ENCODE data around the gene COLQ. TPM values are rescaled to one million over a fixed set of nuclear protein-coding genes. Genes with fewer than 3 reads are reported as not detected.
"Not testable (repeated sequence)": the region's sequence is repeated elsewhere in the genome, so short reads cannot be mapped to it uniquely, and the experiment has no call there.

The COLQ gene
- total RNA-seq, 2 experiments from 2014 or later: 0.25 to 0.62 TPM

DNA sequence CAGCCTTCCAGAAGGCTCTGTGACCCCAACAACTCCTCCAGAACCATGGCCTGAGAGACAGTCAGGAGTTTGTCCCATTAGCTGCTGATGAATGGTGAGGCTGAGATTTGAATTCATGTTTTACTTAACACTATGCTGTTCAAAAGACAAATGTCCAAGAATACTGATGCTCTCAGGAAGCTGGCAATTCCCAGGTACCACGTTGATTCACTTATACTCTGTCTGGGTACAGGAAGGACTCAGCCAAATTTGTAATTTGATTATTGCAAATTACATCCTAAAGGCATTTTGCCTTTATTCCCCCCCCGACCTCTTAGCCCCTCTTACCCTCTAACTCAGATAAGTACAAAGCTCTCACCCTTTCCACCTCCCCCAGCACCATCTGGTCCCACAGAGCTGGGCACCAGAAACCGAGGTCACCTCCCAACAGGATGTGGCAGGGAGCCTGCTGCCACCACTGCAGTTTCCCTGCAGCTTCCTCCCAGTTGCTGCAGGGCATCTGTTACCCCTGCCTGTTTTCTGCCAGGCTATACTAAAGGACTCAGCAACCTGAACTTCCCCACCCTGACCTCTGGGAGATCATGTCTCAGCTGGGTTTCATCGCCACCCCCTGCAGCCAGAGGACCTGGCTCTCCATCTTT, 60.5 kb downstream of the COLQ start:
- CTCF ChIA-PET: interaction anchor here (0.8 to 1.7 kb wide), 2 partner anchors 25 to 258 kb away, joined by 3 to 5 read pairs; no protein-coding TSS in a partner anchor

DNA sequence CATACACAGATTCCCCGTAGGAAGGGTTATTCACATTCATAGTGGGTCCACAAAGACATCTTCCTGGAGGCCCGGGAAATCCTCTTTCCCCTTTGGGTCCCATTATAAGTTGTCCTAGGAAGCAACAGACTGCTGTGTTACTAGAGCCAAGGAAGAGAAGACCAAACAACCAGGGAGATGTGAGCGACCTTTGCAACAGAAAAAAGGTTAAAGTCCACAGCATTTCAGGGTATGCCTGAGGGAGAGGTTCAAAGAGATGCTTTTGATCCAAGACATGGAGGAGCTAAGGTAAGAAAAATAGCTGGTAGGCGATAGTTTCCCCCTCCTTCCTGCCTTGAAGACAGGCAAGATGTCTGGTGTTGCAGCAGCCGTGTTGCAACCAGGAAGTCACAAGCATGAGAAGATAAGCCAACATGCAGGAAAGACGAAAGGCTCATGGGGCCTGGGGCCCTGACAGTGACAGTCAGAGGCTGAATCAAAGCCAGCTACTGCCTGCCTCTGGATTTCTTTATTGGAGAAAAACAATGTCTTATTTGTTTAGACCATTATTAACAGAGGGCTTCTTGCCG, 63.2 kb downstream of the COLQ start:
- H3K27me3 Mint-ChIP-seq (ENCODE audit: low read depth): no peaks in the 10 kb centered on the region
- CTCF ChIA-PET: interaction anchor here (0.6 to 0.7 kb wide), 3 partner anchors 8 to 109 kb away, joined by 3 to 7 read pairs (median 4); no protein-coding TSS in a partner anchor
- intact Hi-C loops (cut with micrococcal nuclease): no loop called here
- H3K27ac Mint-ChIP-seq: no peak overlapping the region
- DNase-seq: no peak
- no peak overlapping the region for H3K4me3 Mint-ChIP-seq
- no peaks in the 10 kb centered on the region for H3K9me3 Mint-ChIP-seq
- no peaks in the 10 kb centered on the region for H3K36me3 Mint-ChIP-seq (ENCODE audit: low read depth)
- H3K4me1 Mint-ChIP-seq (ENCODE audit: low read depth): peaks cover 11% of the 10 kb centered on the region

More for the DNA sequence above, 60.5 kb downstream of the COLQ start:
- no peak overlapping the region for H3K27ac Mint-ChIP-seq
- H3K9me3 Mint-ChIP-seq: no peaks in the 10 kb centered on the region
- H3K36me3 Mint-ChIP-seq (ENCODE audit: low read depth): no peaks in the 10 kb centered on the region
- H3K27me3 Mint-ChIP-seq (ENCODE audit: low read depth): no peaks in the 10 kb centered on the region
- intact Hi-C loops (cut with micrococcal nuclease): no loop called here
- peaks cover 11% of the 10 kb centered on the region for H3K4me1 Mint-ChIP-seq (ENCODE audit: low read depth)
- H3K4me3 Mint-ChIP-seq: no peak overlapping the region
- no peak for DNase-seq

DNA sequence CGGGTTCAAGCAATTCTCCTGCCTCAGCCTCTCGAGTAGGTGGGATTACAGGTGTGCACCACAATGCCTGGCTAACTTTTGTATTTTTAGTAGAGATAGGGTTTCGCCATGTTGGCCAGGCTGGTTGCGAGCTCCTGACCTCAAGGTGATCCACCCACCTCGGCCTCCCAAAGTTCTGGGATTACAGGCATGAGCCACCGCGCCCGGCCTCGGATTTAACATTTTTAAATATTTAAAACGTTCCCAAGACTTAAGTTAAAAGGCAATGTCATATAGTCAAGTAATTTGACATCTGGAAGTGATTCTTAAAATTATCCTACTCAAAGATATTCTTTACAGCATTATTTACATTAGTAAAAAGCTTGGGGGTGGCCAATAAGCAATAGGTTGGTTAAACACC, 64.6 kb downstream of the COLQ start:
- intact Hi-C loops (cut with micrococcal nuclease); H3K27ac Mint-ChIP-seq; H3K4me3 Mint-ChIP-seq: not testable (repeated sequence)

DNA sequence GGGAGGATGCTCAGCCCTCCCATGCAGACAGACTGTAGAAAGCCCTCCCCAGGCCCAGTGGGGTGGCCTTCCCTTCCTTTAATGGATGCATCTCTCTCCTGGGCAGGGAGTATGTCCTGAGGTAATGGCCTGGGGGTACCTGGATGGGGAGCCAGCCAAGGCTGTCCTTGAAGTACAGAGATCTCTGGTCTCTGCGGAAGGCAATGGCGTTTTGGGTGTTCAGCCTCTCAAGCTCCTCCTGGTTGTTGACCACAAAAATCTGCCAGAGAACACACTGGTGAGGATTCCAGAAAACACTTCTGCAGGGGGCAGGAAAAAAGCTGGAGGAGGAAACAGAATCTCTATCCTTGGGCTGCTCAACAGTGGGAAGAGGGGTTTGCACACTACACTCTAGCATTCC, 65.2 kb downstream of the COLQ start:
- Mint-ChIP-seq H3K4me1 (ENCODE audit: low read depth) (peaks cover 3% of the 10 kb centered on the region), H3K9me3 (no peaks in the 10 kb centered on the region), H3K27me3 (ENCODE audit: low read depth) (no peaks in the 10 kb centered on the region), H3K36me3 (ENCODE audit: low read depth) (no peaks in the 10 kb centered on the region), H3K27ac (no peak overlapping the region), H3K4me3 (no peak overlapping the region)
- DNase-seq: no peak
- intact Hi-C loops (cut with micrococcal nuclease): no loop called here
- CTCF ChIA-PET: no interaction called here

More for the DNA sequence above, 64.6 kb downstream of the COLQ start:
- CTCF ChIA-PET; DNase-seq; H3K27me3 Mint-ChIP-seq (ENCODE audit: low read depth); H3K36me3 Mint-ChIP-seq (ENCODE audit: low read depth); H3K4me1 Mint-ChIP-seq (ENCODE audit: low read depth); H3K9me3 Mint-ChIP-seq: not testable (repeated sequence)

DNA sequence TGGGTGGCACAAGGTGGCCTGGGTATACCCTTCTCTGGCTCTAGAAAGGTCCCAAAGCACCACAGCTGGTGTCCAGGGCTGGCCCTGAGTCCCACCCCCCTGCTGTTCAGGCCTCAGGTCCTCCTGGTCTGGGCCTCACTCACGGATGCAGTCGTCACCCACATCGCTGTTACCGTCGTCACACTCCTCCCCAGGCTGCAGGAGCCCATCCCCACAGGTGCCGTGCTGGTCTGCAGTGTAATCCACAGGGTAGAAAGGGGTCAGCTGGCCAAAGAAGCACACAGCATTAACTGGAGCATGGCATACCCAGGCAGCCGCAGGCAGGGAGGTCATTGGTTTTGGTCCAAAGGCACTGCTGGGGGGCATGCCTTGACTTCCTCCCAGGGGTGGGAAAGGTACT, 65.8 kb downstream of the COLQ start:
- Mint-ChIP-seq H3K36me3 (ENCODE audit: low read depth) (no peaks in the 10 kb centered on the region), H3K27me3 (ENCODE audit: low read depth) (no peaks in the 10 kb centered on the region), H3K4me3 (no peak overlapping the region), H3K27ac (no peak overlapping the region), H3K9me3 (no peaks in the 10 kb centered on the region), H3K4me1 (ENCODE audit: low read depth) (no peaks in the 10 kb centered on the region)
- CTCF ChIA-PET: no interaction called here
- DNase-seq: no peak
- intact Hi-C loops (cut with micrococcal nuclease): no loop called here

DNA sequence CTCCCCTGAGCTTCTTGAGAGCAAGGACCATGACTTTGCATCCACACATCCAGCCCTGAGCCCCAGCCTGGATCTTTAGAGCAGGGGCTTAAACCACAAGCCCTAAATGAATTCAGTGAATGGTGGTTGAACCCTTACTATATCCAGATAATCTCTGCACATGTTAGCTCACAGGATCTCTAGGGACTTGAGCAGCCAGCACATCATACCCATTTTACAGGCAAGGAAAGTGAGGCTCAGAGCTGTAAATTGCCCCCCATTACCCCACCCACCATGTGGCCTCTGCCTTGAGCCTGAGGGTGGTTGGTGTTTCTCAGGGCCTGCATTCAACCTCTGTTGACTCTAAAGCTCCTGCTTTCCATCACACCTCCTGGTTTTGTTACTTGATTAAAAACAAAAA, 66.5 kb downstream of the COLQ start:
- intact Hi-C loops (cut with micrococcal nuclease): no loop called here
- H3K4me3 Mint-ChIP-seq: no peak overlapping the region
- H3K4me1 Mint-ChIP-seq (ENCODE audit: low read depth): no peaks in the 10 kb centered on the region
- no peaks in the 10 kb centered on the region for H3K27me3 Mint-ChIP-seq (ENCODE audit: low read depth)
- DNase-seq: no peak
- CTCF ChIA-PET: interaction anchor here (0.5 to 0.6 kb wide), 2 partner anchors 117 to 140 kb away, joined by 3 to 4 read pairs; no protein-coding TSS in a partner anchor
- H3K36me3 Mint-ChIP-seq (ENCODE audit: low read depth): no peaks in the 10 kb centered on the region
- no peak overlapping the region for H3K27ac Mint-ChIP-seq
- H3K9me3 Mint-ChIP-seq: no peaks in the 10 kb centered on the region

DNA sequence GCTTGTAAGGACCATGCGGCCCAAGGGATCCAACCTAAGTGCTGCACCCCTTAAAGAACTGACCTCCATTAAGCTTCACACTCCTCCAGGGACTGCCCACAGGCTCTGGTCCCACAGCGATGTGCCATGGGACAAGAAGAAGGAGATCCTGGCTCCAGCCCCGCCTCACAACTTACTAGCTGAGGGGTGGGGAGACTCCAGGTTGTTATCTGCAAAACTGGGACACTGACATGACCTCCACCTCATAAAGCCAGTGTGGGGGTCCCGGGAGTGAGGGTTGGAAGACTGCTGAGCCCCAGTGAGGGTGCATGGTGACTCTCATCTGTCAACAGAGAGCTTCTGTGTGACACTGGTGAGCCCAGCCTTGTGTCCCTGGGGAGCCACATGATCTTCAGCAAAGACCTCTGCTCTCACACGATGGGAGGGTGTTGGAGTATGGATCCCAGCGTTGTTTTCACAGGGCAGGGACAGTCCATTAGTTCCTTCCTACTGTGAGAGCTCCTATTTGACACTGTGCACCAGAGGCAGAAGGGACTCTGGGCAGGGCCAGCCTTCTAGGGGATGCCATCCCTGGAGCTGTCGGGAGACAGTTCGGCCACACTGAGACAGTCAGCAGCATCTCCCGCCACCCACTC, 67.4 kb downstream of the COLQ start:
- H3K9me3 Mint-ChIP-seq: no peaks in the 10 kb centered on the region
- intact Hi-C loops (cut with micrococcal nuclease): no loop called here
- H3K27me3 Mint-ChIP-seq (ENCODE audit: low read depth): no peaks in the 10 kb centered on the region
- H3K4me1 Mint-ChIP-seq (ENCODE audit: low read depth): no peaks in the 10 kb centered on the region
- no peak overlapping the region for H3K4me3 Mint-ChIP-seq
- no peak overlapping the region for H3K27ac Mint-ChIP-seq
- CTCF ChIA-PET: interaction anchor here (0.5 to 0.8 kb wide), 4 partner anchors 14 to 141 kb away, joined by 3 to 4 read pairs (median 4); no protein-coding TSS in a partner anchor
- no peak for DNase-seq
- H3K36me3 Mint-ChIP-seq (ENCODE audit: low read depth): no peaks in the 10 kb centered on the region

DNA sequence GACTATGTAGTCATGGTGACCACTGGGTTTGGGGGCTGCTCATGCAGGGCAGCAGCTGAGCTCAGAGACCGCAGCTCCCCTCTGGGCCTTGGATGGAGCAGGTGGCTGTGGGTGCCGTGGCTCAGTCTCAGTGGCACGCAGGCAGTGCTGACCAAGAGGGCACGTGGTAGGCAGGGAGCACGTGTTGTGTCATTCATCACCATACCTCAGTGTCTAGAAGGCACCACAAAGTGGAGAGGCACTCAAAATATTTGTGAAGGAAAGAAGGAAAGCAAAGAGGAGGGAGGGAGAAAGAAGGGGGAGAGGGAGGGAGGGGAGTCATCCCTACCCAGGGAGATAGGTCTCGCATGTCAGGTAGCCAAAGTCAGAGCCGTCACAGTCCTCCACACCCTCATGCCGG, 68.0 kb downstream of the COLQ start:
- H3K4me1 Mint-ChIP-seq (ENCODE audit: low read depth): no peaks in the 10 kb centered on the region
- no peaks in the 10 kb centered on the region for H3K9me3 Mint-ChIP-seq
- intact Hi-C loops (cut with micrococcal nuclease): no loop called here
- H3K36me3 Mint-ChIP-seq (ENCODE audit: low read depth): no peaks in the 10 kb centered on the region
- no peak overlapping the region for H3K27ac Mint-ChIP-seq
- DNase-seq: no peak
- CTCF ChIA-PET: interaction anchor here (0.8 kb wide), 1 partner anchor 14 kb away, joined by 3 read pairs; no protein-coding TSS in a partner anchor
- H3K4me3 Mint-ChIP-seq: no peak overlapping the region
- H3K27me3 Mint-ChIP-seq (ENCODE audit: low read depth): no peaks in the 10 kb centered on the region

DNA sequence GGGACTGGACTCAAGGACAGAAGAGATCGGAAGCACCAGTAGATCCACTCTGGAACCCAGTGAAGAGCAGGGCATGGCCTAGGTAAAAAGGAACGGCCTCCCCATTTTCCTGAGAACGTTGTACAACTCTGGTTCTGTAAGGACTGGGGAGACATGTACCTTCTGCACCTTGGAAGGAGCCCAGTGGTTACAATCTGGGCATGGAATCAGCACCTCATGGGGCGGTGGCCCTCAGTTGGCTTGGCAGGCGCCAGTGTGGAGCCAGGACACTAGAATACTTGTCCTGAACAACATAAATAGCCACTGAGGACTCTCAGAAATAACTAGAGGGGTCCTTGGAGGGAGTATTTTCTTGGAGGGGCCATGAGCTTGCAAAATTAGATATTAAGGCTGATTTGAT, 68.5 kb downstream of the COLQ start:
- Mint-ChIP-seq H3K4me1 (ENCODE audit: low read depth) (no peaks in the 10 kb centered on the region), H3K27me3 (ENCODE audit: low read depth) (no peaks in the 10 kb centered on the region), H3K27ac (no peak overlapping the region), H3K36me3 (ENCODE audit: low read depth) (no peaks in the 10 kb centered on the region), H3K4me3 (no peak overlapping the region), H3K9me3 (no peaks in the 10 kb centered on the region)
- intact Hi-C loops (cut with micrococcal nuclease): no loop called here
- DNase-seq: no peak
- CTCF ChIA-PET: no interaction called here

DNA sequence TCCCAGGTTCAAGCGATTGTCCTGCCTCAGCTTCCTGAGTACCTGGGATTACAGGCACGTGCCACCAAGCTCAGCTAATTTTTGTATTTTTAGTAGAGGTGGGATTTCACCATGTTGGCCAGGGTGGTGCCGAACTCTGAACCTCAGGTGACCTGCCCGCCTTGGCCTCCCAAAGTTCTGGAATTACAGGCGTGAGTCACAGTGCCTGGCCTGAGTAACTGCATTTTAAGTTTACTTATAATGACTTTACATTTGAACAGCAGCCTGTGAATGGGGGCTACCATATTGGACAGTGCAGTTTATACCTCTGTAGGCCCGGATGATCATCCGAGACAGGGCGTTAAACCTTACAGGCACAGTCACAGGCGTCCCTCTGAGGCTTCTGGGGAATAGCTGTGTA, 69.3 kb downstream of the COLQ start:
- Mint-ChIP-seq H3K9me3 (no peaks in the 10 kb centered on the region), H3K4me1 (ENCODE audit: low read depth) (no peaks in the 10 kb centered on the region), H3K4me3 (no peak overlapping the region), H3K27me3 (ENCODE audit: low read depth) (no peaks in the 10 kb centered on the region), H3K36me3 (ENCODE audit: low read depth) (no peaks in the 10 kb centered on the region), H3K27ac (no peak overlapping the region)
- CTCF ChIA-PET: no interaction called here
- no peak for DNase-seq
- intact Hi-C loops (cut with micrococcal nuclease): no loop called here

DNA sequence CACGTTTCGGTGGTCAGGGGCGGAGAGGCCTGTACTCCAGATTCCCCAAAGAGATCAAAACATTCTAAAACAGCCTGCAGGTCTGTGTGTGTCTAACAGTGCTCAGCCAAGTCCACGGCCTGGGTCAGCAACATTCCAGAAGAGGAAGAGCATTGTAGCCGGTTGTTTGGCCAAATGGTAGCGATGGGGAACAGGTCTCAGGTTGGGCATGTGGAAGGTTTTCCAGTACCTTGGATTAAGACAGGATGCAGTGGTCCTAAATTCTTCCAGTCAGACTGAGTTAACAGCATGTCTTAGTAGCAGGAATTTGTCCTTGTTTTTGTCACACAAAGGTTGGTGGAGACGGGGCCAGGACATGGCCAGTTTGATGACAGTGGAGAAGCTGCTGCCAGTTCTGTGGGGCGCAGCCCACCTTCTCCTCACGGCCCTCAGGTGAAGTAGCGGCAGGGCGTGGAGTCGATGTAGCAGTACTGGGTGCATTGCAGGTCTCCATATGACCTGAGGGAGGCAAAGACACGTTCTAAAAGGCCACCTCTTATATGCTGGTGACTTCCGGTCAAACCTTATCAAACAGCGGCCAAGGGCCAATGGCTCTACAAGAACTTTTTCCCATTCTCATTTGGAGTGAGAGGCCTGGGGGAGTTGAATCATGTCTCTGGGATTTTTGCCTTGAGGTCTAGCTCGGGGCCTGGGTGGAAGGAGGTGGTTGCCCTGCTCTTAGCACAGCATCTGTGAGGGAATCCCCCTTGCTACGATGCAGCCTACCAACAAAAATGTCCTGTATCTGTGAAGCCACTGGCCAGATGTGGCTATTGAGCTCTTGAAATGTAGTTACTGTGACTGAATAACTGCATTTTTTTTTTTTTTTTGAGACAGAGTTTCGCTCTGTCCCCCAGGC, 70.0 kb downstream of the COLQ start:
- no peak overlapping the region for H3K4me3 Mint-ChIP-seq
- H3K27ac Mint-ChIP-seq: no peak overlapping the region
- H3K36me3 Mint-ChIP-seq (ENCODE audit: low read depth): no peaks in the 10 kb centered on the region
- CTCF ChIA-PET: no interaction called here
- H3K27me3 Mint-ChIP-seq (ENCODE audit: low read depth): no peaks in the 10 kb centered on the region
- no peaks in the 10 kb centered on the region for H3K9me3 Mint-ChIP-seq
- H3K4me1 Mint-ChIP-seq (ENCODE audit: low read depth): no peaks in the 10 kb centered on the region
- DNase-seq: no peak
- intact Hi-C loops (cut with micrococcal nuclease): no loop called here

DNA sequence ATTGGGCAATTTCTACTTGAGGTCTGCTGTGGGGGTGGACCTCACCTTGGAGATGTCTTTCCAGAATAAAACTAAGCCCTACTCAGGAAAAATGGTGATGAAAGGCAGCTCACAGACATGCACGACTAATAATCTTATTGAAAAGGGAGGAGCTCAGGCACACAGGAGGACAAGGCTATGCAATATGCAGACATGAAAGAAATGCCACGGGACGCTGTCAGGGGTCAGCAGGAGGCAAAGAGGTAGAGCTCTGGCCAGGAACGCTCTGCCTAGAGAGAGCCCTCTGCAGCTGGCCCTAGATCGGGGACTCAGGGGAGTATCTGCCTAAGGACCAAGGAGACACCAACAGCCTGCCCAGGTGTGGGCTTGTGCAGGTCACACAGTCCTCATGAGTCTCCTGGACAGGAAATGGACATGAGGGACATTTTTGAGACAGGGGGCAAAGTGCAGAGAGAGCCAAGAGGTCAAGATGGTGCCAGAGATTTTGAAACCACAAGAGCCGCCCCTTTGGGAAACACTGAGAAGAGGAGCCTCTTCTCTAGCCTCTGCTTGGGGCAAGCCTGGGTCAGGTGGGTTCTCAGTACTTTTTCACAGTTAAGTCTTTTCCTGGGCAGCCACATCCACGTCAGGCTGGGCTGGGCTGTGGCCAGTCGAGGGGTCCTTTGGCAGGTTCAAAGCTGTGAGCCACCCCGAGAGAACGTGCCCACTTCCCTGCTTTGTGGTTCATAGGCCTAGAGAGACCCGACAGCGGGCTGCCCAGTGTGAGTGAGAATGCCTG, 70.9 kb downstream of the COLQ start:
- intact Hi-C loops (cut with micrococcal nuclease): no loop called here
- Mint-ChIP-seq H3K27ac (no peak overlapping the region), H3K4me3 (no peak overlapping the region), H3K4me1 (ENCODE audit: low read depth) (no peaks in the 10 kb centered on the region), H3K27me3 (ENCODE audit: low read depth) (no peaks in the 10 kb centered on the region), H3K9me3 (no peaks in the 10 kb centered on the region), H3K36me3 (ENCODE audit: low read depth) (no peaks in the 10 kb centered on the region)
- CTCF ChIA-PET: no interaction called here
- DNase-seq: no peak
